GM18873 (cell line): Measurements from ENCODE around the gene CFAP20DC.
"Not testable (repeated sequence)": the region's sequence is repeated elsewhere in the genome, so short reads cannot be mapped to it uniquely, and the experiment has no call there.

ENCODE experiments used
- ATAC-seq: cut with Tn5 transposase; IDR thresholded peaks from one replicate; pipeline ENCODE4 v1.9.1; 2021; ENCODE audit warnings: mild to moderate bottlenecking, moderate library complexity, moderate number of reproducible peaks; ENCODE audit not compliant: unreplicated experiment, low FRiP score

CFAP20DC gene

DNA sequence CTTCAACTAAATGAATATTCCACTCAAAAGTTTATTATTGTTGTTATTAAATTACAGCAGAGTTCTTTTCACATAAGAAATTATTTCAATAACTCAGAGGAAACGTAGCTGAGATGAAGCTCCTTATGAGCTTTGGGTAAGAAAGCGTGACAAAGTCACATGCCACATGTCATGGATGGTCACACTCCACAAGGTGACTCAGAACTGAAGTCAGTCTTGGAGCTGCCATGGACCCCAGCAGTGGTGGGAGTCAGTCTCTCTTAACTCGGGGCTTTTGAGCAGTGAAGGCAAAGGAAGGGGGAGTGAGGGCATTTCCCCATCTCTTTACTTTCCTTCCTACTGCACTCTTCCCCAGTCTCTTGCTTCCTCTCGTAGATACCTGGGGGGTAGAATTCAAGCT lies 295.8 kb downstream of the CFAP20DC start:
- ATAC-seq: no peak

GRCh38 chr3:58751882-58752567 lies 297.8 kb downstream of the CFAP20DC start:
- ATAC-seq: no peak

DNA sequence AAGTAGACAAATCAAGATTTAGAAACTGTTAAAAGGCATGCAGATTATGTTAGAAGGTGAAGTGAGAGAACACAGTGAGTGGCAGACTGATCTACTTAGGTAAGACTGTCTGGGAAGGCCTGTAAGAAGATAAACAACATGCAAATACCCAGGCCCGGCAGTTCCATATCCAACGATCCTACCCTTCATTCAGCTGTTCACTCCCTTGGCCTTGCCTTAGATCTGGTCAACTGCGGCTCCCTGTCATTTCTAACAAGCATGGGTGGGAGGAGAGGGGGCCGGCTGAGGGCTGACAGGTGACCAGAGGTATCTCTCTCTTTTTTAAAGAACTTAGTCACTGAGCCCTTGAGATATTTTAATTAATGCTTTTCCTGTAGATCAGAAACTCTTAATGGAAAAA lies 298.6 kb downstream of the CFAP20DC start:
- no peak for ATAC-seq

DNA sequence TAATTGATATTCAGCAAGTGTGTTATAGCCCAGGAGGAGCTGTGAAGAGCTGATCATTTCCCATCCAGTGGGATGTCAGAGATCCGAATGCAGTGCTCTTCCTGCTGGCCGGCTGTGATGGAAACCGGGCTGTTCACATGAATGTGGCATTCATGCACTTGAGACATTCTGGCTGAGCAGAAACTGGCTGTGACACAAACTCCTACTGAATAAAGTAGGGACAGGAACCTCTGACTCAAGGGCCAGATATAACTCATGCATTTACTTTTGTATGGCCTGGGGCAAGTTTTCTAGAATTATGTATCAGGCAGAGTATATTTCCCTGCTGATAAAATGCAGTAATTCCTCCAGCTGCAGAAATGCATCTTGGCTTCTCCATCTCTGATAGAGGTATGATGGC lies 299.9 kb downstream of the CFAP20DC start:
- no peak for ATAC-seq

- ATAC-seq: no peak
Measured at GRCh38 chr3:58748024-58748423, 301.8 kb downstream of the CFAP20DC start.

DNA sequence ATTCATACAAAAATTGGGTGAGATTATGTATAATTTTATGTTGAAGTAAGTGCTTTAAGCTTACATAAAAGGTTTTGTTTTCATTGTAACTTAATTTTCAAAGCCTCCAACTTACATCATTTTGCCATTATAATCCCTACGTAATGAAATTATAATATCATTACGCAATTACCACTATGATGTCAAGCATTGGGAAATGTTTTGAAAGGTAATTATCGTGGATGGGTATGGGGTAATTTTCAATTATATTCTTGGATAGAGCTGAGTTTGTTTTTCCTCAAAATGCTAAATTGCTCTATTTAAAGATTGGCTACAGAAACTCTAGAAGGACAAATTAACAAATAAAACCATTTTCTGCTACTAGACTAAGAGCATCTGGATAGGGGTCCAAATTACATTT lies 303.1 kb downstream of the CFAP20DC start:
- no peak for ATAC-seq

GRCh38 chr3:58743296-58743695 lies 306.5 kb downstream of the CFAP20DC start:
- ATAC-seq: no peak

DNA sequence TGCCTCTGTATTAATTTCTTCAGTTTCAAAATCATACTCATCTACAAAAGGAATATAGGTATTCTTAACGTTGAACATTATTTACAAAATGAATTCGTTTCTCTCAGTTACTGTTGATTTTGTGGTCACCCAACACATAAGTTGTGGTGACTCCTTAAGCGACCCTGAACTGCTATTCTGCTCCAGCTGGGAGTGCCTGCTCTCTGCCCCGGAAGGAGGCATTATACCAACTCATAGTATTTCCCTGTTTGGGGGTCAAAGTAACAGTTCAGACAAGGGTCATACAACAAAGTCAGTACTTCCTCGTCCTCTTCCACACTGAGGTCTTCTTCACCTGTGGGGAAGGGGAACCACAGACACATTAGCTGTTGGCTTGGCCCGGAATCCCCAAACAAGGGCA lies 307.6 kb downstream of the CFAP20DC start:
- ATAC-seq: no peak

- ATAC-seq: no peak
Measured at GRCh38 chr3:58737644-58738043, 312.2 kb downstream of the CFAP20DC start.

DNA sequence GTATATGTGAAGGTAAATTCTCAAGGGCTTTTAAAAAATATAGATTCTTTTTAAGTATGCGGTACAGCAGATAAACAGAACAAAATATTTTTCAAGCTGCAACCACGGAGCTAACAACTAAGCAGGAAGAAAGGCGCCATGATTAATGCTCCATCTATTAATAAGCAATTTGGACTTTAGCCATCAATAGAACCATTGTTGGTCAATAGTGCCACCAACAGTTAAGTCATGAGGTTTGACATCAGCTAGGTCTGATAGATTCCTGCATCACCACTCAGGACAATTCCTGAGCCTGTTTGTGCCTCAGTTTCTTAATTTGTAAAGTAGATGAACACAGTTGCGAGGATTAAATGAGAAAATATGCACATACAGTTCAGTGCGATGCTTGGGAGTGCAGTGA lies 318.2 kb downstream of the CFAP20DC start:
- no peak for ATAC-seq

GRCh38 chr3:58728723-58729122 lies 321.1 kb downstream of the CFAP20DC start:
- ATAC-seq: no peak

DNA sequence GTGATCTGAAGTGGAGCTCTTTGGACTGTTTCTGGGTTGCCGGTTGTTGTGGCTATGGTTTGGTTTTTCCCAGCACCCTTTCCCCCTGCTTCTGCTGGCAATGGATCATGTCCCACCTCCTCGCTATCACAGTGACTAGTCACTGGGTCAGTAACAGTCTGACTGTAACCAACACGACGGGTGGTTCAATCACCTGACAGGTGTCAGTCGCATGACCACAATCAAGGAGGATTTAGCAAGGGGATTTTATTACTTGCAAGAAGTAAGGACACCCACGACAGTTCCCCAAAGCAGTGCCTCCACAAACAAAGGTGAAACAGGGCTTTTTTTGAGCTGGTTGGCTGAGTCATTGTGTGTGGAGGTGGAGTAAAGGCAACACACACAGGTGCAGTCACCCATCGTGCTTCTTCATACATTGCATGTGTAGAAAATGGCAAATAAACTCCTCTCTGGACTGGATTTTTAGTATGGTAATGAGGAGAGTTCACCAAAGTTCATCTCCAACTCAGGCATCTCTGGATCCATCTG lies 324.4 kb downstream of the CFAP20DC start:
- ATAC-seq: no peak

GRCh38 chr3:58724336-58724735 lies 325.5 kb downstream of the CFAP20DC start:
- no peak for ATAC-seq

GRCh38 chr3:58723173-58723572 lies 326.7 kb downstream of the CFAP20DC start:
- no peak for ATAC-seq

- no peak for ATAC-seq
Measured at GRCh38 chr3:58722561-58722960, 327.3 kb downstream of the CFAP20DC start.

DNA sequence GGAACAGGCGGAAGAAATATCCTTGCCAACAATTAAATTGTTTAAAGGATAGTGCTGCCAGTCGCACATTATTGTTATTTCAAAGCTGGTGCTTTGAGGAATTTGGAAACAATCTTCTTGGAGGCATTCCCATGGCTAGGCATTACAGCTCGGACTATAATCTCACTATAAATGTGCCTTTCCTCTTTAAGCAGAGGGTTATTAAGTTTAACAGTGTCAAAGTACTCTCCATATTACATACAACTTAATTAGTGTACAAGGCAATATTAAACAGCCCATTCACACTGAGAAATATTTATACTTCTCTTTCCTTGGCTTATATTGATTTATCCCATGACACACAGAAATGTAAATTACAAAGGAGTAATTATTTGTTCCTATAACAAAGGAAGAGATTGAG lies 329.3 kb downstream of the CFAP20DC start:
- no peak for ATAC-seq

DNA sequence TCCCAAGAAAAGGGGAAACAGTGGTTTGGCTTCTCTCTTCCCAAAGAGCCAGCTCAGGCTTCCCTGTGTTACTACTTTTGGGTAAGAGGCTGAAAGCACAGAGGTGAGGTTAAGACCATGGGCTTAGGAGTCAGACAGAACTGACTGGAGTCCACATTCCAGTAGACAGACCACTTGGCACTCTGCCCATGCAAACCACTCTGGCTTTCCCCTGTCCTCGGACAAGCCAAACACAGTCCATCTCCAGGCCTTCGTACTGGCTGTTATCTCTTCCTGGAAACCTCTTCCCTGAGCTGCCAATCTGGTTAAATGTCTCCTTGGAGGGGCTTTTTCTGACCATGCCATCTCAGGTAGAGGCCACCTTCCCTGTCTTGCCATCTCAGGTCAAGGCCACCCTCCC lies 330.1 kb downstream of the CFAP20DC start:
- no peak for ATAC-seq

DNA sequence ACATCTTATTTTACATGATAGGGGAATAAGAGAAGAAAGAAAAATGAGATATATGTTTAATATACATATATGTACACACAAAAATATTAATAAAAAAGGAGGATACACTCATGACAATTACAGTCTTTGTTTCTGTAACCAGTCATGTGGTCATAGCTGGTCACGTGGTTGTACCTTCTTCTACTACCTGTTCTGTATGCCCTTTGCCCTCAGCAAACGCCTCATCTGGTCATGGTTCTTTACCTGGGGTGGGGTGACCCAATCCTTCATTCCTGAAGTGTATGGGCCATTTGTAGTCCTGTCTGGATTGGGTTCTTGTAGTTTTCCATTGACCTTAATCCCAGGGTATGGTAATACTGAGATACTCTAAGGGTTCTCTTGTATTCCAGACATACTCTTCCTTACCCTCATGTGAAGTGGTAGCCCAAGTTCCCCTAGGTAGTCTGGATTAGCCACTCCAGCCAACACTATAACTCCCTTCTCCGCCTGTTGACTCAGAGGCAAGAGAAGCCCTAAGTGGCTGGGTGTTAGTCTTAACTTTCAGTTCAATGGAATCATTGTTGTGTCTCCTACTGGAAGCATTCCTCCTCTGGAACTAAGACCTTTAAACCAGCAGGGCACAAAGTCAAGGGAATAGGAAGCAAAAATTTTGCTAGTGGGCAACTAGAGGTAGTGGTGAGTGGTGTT lies 336.0 kb downstream of the CFAP20DC start:
- ATAC-seq: no peak

GRCh38 chr3:58711871-58712270 lies 338.0 kb downstream of the CFAP20DC start:
- ATAC-seq: no peak

- not testable (repeated sequence) for ATAC-seq
Measured at GRCh38 chr3:58708983-58709382, 340.8 kb downstream of the CFAP20DC start.

- ATAC-seq: no peak
Measured at GRCh38 chr3:58708116-58708791, 341.6 kb downstream of the CFAP20DC start.
